Loucy (cell line): Measurements from ENCODE around the gene TEKT3.

Experiments
- CTCF ChIP-seq: fragments of 200-600 bp; sonication (generic); conservative IDR thresholded peaks from 2 replicates; pipeline ENCODE4 v1.5.1; 2014; ENCODE audit warnings: mild to moderate bottlenecking, antibody characterized with exemption, low read length
- EZH2phosphoT487 ChIP-seq: fragments of 200-600 bp; IDR thresholded peaks from 2 replicates; pipeline ENCODE4 v1.6.1; 2018; ENCODE audit warnings: antibody characterized with exemption, mild to moderate bottlenecking, moderate library complexity, borderline replicate concordance

- TF ChIP-seq CTCF (no peak), EZH2phosphoT487 (no peak)
Measured at GRCh38 chr17:15274017-15274416, 67.4 kb downstream of the TEKT3 start.
